Esophagus squamous epithelium (tissue), 5 donors: ENCODE results near the gene AMER3. TPM values are rescaled to one million over a fixed set of nuclear protein-coding genes. Genes with fewer than 3 reads are reported as not detected.
A peak's percentile ranks its signal among the peaks of the same experiment; 100 is the strongest.

Source experiments
- DNase-seq: peaks from one replicate; lab custom pipeline; 2025; lab: John Stamatoyannopoulos, UW
- H3K27ac ChIP-seq, 4 donors: fragments of 200-600 bp; sonication (generic); one replicate each; pipeline ENCODE4 v1.5.1; 2016 to 2019; ENCODE audit warnings: mild to moderate bottlenecking in 1 of 4
- H3K27me3 ChIP-seq, 4 donors: fragments of 200-600 bp; sonication (generic); 1 replicate in 3 of 4; 2 replicates in 1 of 4; pipeline versions ENCODE4 v1.5.1 to v1.6.0; 2017 to 2021; ENCODE audit warnings: antibody characterized with exemption in 1 of 4
- H3K36me3 ChIP-seq, 3 donors: fragments of 200-600 bp; sonication (generic); one replicate each; pipeline ENCODE4 v1.5.1; 2016 to 2019
- H3K4me1 ChIP-seq, 3 donors: fragments of 200-600 bp; sonication (generic); one replicate each; pipeline ENCODE4 v1.5.1; 2017 to 2019
- H3K4me3 ChIP-seq, 4 donors: fragments of 200-600 bp; sonication (generic); 1 replicate in 3 of 4; 2 replicates in 1 of 4; pipeline ENCODE4 v1.5.1; 2016 to 2019; ENCODE audit warnings: mild to moderate bottlenecking in 2 of 4, moderate library complexity in 1 of 4
- H3K9me3 ChIP-seq, 3 donors: fragments of 200-600 bp; sonication (generic); one replicate each; pipeline ENCODE4 v1.5.1; 2016 to 2019
- CTCF ChIP-seq, 6 experiments: fragments of 450-650 bp in 4 of 6; fragments of 200-600 bp in 2 of 6; sonication (generic) in 2 of 6; IDR thresholded peaks; one replicate each; pipeline ENCODE4 v1.5.1; 2016 to 2019; ENCODE audit warnings: antibody characterized with exemption in 6 of 6, mild to moderate bottlenecking in 4 of 6, moderate library complexity in 4 of 6
- POLR2A ChIP-seq, 4 donors: fragments of 450-650 bp; IDR thresholded peaks; one replicate each; pipeline ENCODE4 v1.6.1; 2017; ENCODE audit warnings: antibody characterized with exemption in 4 of 4, mild to moderate bottlenecking in 4 of 4, moderate library complexity in 3 of 4
- WGBS, 2 donors: methylation state at CpG; one replicate each; pipeline ENCODE4 v1.1.5; 2018; 5-methylcytosine and 5-hydroxymethylcytosine counted together
- intact Hi-C: fragments of 100-400 bp; cut with DNase I; formaldehyde crosslinking; loops from one replicate; pipeline ENCODE4 v1.15.0; 2022
- total RNA-seq, 4 donors: library from RNA; depleted of rRNA; stranded (reverse); fragments of >200 nt; gene quantifications; one replicate each; pipeline ENCODE4 v1.1.0, GENCODE V29; 2016
- donor health status: DM: yes; HTN: yes; CAD: no.

The AMER3 gene
- total RNA-seq, 4 donors from 2014 or later = not detected

- 12 to 50% methylated on average over 1 to 9 of the region's 20 CpGs for WGBS, 2 donors
- intact Hi-C loops = no loop called here
- Histone ChIP-seq H3K36me3 (no peaks in the 10 kb centered on the region), H3K9me3 (no peaks in the 10 kb centered on the region), H3K27me3 (peaks cover 0 to 28% (median 0%) of the 10 kb centered on the region in 4 donors), H3K27ac (peak overlapping the region in 2 of 4 donors; percentile 66 to 70), H3K4me1 (peaks cover 14 to 19% (median 15%) of the 10 kb centered on the region in 3 donors), H3K4me3 (peak overlapping the region; percentile 28 to 67 (median 50))
- TF ChIP-seq POLR2A (IDR thresholded peaks at IDR 0.05) = no peak
- no peak for TF ChIP-seq CTCF (IDR thresholded peaks at IDR 0.05)
- no peak for DNase-seq
Observed at GRCh38 chr2:130726614-130727180, 28.6 kb upstream of the AMER3 start.

GRCh38 chr2:130727286-130727924 lies 27.9 kb upstream of the AMER3 start:
- DNase-seq = no peak
- H3K36me3 ChIP-seq = no peaks in the 10 kb centered on the region
- intact Hi-C loops = no loop called here
- 0% methylated on average over 13 of the region's 48 CpGs; no CpG with 5 or more reads in 1 of the 2 donors for WGBS, 2 donors
- TF ChIP-seq CTCF (IDR thresholded peaks at IDR 0.05) (no peak), POLR2A (IDR thresholded peaks at IDR 0.05) (peak in 1 of 4 donors; percentile 53)
- peaks cover 14 to 19% (median 15%) of the 10 kb centered on the region in 3 donors for H3K4me1 ChIP-seq
- no peaks in the 10 kb centered on the region for H3K9me3 ChIP-seq
- peaks cover 0 to 28% (median 0%) of the 10 kb centered on the region in 4 donors for H3K27me3 ChIP-seq
- H3K4me3 ChIP-seq = peak overlapping the region; percentile 28 to 67 (median 50)
- H3K27ac ChIP-seq = peak overlapping the region in 3 of 4 donors; percentile 58 to 70 (median 66)

GRCh38 chr2:130728007-130728454 lies 27.3 kb upstream of the AMER3 start:
- Histone ChIP-seq H3K4me1 (peaks cover 14 to 19% (median 15%) of the 10 kb centered on the region in 3 donors), H3K27ac (peak overlapping the region in 2 of 4 donors; percentile 48 to 70), H3K9me3 (no peaks in the 10 kb centered on the region), H3K36me3 (no peaks in the 10 kb centered on the region), H3K27me3 (peaks cover 0 to 28% (median 0%) of the 10 kb centered on the region in 4 donors), H3K4me3 (peak overlapping the region in 3 of 4 donors; percentile 49 to 67 (median 52))
- TF ChIP-seq POLR2A (IDR thresholded peaks at IDR 0.05) = no peak
- no peak for TF ChIP-seq CTCF (IDR thresholded peaks at IDR 0.05)
- intact Hi-C loops = no loop called here
- WGBS, 2 donors = 0 to 25% methylated on average over 2 of the region's 12 CpGs
- no peak for DNase-seq

- WGBS, 2 donors = 56 to 69% methylated on average over 3 to 5 of the region's 8 CpGs
- peaks cover 14 to 19% (median 15%) of the 10 kb centered on the region in 3 donors for H3K4me1 ChIP-seq
- peak within 1 kb of the TSS in 2 of 4 donors; percentile 48 to 70 for H3K27ac ChIP-seq
- H3K4me3 ChIP-seq = peak within 1 kb of the TSS in 3 of 4 donors; percentile 49 to 67 (median 52)
- intact Hi-C loops = no loop called here
- no peak for DNase-seq
- no peaks in the 10 kb centered on the region for H3K36me3 ChIP-seq
- no peaks in the 10 kb centered on the region for H3K9me3 ChIP-seq
- peaks cover 0 to 28% (median 0%) of the 10 kb centered on the region in 4 donors for H3K27me3 ChIP-seq
- TF ChIP-seq CTCF (IDR thresholded peaks at IDR 0.05) (no peak), POLR2A (IDR thresholded peaks at IDR 0.05) (no peak)
Observed at GRCh38 chr2:130728549-130729316, 26.6 kb upstream of the AMER3 start, which contains the start of gene GPR148. GPR148 (plus strand) TSS chr2:130729070; CDS start chr2:130729152, 82 bp downstream.
